ENCODE results near the gene CDYL2.

GRCh38 chr16:80846275-80846674, 41.9 kb upstream of the CDYL2 start:
- TF ChIP-seq CTCF (IDR thresholded peaks at IDR 0.05; ENCODE audit: low read depth, low read length) = no peak
- no peak for TF ChIP-seq EZH2phosphoT487 (IDR thresholded peaks at IDR 0.05; ENCODE audit: low read depth)
